Activated CD4-positive, alpha-beta memory T cell treated with anti-CD3 and anti-CD28 coated beads, Interleukin-2, amount 10 ng/mL, durations not matched to agents 7 days and 5 days (primary cell): Measurements from ENCODE around the gene SLF1. TPM values are rescaled to one million over a fixed set of nuclear protein-coding genes. Genes with fewer than 3 reads are reported as not detected.

ENCODE experiments used
- CTCF ChIA-PET: fragments of 350-600 bp; sonication (Branson Sonifier 250); formaldehyde crosslinking; loops from one replicate; lab custom pipeline; 2021; ENCODE audit warnings: antibody characterized with exemption, inconsistent platforms; lab: Charles Lee
- POLR2A ChIA-PET: fragments of 350-600 bp; sonication (Branson Sonifier 250); formaldehyde crosslinking; loops from one replicate; lab custom pipeline; 2021; ENCODE audit warnings: antibody characterized with exemption; lab: Charles Lee
- DNase-seq: peaks from one replicate; pipeline ENCODE4 v3.0.0-alpha.2; 2020
- H3K27ac Mint-ChIP-seq: one replicate; pipeline ENCODE4 v1.8.0; 2021; ENCODE audit warnings: mild to moderate bottlenecking, mixed read lengths
- H3K27me3 Mint-ChIP-seq: one replicate; pipeline ENCODE4 v1.8.0; 2021; ENCODE audit warnings: mixed read lengths
- H3K36me3 Mint-ChIP-seq: one replicate; pipeline ENCODE4 v1.8.0; 2021; ENCODE audit warnings: low read depth, mixed read lengths
- H3K4me1 Mint-ChIP-seq: one replicate; pipeline ENCODE4 v1.8.0; 2021; ENCODE audit warnings: mixed read lengths
- H3K4me3 Mint-ChIP-seq: one replicate; pipeline ENCODE4 v1.8.0; 2021; ENCODE audit warnings: mild to moderate bottlenecking, mixed read lengths
- H3K9me3 Mint-ChIP-seq: one replicate; pipeline ENCODE4 v1.8.0; 2021; ENCODE audit warnings: mixed read lengths
- total RNA-seq, 2 experiments: library from RNA; stranded (reverse); gene quantifications; one replicate each; pipeline ENCODE4 v1.2.3, GENCODE V29; 2021

SLF1 gene
- total RNA-seq, 2 experiments from 2014 or later, result 19.5 to 22.9 TPM

- Mint-ChIP-seq H3K36me3 (peaks cover 38% of the 10 kb centered on the region), H3K27me3 (no peaks in the 10 kb centered on the region), H3K4me3 (no peak overlapping the region), H3K27ac (no peak overlapping the region), H3K9me3 (no peaks in the 10 kb centered on the region), H3K4me1 (peaks cover 11% of the 10 kb centered on the region)
- ChIA-PET POLR2A (no interaction called here), CTCF (interaction anchor here (1.2 kb wide), 1 partner anchor 65 kb away, joined by 3 read pairs; no protein-coding TSS in a partner anchor)
- no peak for DNase-seq
Measured at GRCh38 chr5:94672746-94673145, 54.3 kb downstream of the SLF1 start.

DNA sequence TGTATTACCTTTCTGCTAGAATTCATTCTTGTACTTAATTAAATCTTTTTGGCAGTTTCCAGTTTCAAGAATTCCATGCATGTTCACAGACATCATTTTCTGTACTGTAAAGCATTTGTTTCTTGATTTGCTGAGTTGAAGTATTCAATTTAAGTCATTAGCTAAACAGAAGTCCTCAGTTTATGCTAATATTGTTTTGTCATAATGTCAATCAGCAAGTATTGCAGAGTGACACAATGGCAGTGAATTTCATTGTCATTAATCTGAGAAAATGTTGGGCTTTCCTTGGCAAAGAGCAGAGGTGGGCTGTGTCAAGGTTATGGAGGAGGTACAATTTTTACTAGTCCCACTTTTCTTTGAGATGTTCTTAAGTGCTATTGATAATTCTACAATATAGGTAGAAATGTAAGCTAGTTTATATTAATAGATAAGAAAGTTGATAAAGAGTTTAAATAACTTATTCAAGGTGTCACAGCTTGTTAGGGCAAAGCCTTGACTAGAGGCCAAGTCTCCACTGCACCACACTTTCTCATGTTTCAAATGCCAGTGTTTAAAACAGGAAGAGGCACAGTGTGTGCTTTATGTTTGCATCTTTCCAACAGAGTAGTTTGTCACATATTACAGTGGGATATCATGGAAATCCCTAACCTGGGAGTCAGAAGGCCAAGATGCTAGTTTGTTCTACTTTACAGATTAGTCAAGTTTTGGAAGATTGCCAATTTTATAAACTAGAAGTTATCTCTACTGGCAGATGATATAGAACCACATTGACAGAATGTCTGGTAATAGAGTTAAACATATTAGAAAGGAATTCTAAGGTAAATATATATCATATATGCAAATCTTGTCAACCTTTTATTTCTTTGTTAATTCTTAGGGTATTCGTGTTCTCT, 56.3 kb downstream of the SLF1 start:
- CTCF ChIA-PET, result interaction anchor here (1.2 kb wide), 1 partner anchor 18 kb away, joined by 5 read pairs; no protein-coding TSS in a partner anchor
- no peak for DNase-seq
- H3K36me3 Mint-ChIP-seq, result peaks cover 32% of the 10 kb centered on the region

DNA sequence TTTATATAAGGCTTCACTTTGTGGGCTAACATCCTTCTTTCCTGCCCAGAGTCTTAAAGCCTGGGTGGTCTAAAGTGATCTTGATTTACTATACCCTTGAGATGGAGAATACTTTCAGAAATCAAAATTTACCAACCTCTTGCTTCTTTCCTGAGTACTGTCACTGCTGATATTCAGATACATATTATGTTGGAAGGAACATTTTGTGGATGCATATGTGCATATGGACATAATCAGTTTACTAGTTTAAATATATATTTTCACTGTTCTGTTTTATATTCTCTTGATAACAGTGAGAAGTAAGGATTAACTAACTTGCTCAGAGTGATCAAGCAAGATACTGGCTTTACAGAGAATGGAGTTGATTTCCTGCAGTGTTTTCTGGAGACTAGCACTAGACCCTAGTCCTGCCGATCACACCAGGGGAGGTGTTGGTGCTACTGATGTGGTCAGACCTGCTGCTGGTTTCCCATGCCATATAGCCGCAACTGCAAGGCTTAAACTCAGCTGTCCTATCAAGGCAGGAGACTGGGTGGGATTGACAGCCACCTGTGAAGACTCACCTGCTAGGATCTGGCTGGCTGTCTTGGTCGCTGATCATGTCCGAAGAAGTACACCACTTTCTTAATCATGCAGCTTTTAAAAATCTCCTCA, 57.6 kb downstream of the SLF1 start:
- Mint-ChIP-seq H3K9me3 (no peaks in the 10 kb centered on the region), H3K27ac (no peak overlapping the region), H3K36me3 (peaks cover 29% of the 10 kb centered on the region), H3K4me1 (peaks cover 5% of the 10 kb centered on the region), H3K4me3 (no peak overlapping the region), H3K27me3 (no peaks in the 10 kb centered on the region)
- no peak for DNase-seq
- CTCF ChIA-PET, result interaction anchor here (1.2 kb wide), 1 partner anchor 16 kb away, joined by 5 read pairs; no protein-coding TSS in a partner anchor
- POLR2A ChIA-PET, result no interaction called here

More for the DNA sequence above, 56.3 kb downstream of the SLF1 start:
- POLR2A ChIA-PET, result no interaction called here
- H3K9me3 Mint-ChIP-seq, result no peaks in the 10 kb centered on the region
- H3K4me1 Mint-ChIP-seq, result peaks cover 11% of the 10 kb centered on the region
- no peak overlapping the region for H3K27ac Mint-ChIP-seq
- no peak overlapping the region for H3K4me3 Mint-ChIP-seq
- H3K27me3 Mint-ChIP-seq, result no peaks in the 10 kb centered on the region

DNA sequence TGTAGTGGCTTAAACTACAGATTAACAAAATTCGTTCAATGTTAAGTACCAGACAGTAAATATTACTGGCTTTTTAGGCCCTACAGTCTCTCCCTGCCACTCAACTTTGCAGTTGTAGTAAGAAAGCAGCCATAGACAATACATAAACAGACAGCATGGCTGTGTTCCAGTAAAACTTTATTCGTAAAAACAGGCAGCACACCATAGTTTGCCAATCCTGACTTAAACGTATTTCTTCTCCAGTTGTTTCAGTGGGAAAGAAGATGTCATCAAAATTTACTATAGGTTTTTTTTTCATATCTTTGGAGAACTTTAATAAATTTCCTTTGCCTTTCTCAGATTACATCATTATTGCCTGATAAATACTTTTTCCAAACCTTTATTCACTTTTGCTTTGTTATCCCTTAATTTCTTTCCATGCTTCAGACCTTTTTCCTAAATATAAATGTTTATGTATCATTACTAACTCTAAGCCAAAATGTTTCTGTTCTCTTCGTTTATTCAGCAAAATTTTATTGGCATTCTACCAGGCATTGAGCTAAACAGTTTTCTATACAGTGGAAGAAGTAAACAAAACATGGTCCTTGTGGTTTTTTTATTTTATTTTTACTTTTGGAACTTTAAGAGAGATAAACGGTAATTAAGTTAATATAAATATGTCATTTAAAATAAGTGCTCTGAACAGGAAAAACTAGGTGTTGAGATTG, 64.5 kb downstream of the SLF1 start:
- CTCF ChIA-PET, result no interaction called here
- no peak overlapping the region for H3K4me3 Mint-ChIP-seq

DNA sequence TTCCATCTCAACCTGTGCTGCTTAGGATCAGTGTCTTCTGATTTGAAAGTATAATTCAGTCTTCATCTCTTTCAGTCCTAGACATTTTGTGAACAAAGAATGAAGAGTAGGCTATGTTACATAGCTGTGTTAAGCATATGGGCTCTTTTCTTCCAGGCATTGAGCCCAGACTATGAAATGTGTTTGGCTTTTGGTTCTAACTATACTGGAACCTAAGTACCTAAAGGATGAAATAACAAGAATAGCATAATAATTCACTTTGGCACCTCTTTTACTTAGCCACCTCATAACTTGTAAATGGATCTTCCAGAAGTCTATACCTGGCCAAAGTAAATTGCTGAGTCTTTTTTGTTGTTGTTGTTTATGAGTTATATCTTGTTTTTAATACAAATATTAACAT, 71.4 kb downstream of the SLF1 start:
- H3K4me1 Mint-ChIP-seq, result peaks cover 9% of the 10 kb centered on the region
- no peak overlapping the region for H3K27ac Mint-ChIP-seq
- H3K27me3 Mint-ChIP-seq, result no peaks in the 10 kb centered on the region
- no peak overlapping the region for H3K4me3 Mint-ChIP-seq
- DNase-seq, result no peak
- ChIA-PET CTCF (no interaction called here), POLR2A (no interaction called here)
- no peaks in the 10 kb centered on the region for H3K9me3 Mint-ChIP-seq
- H3K36me3 Mint-ChIP-seq, result peaks cover 44% of the 10 kb centered on the region

More for the DNA sequence above, 64.5 kb downstream of the SLF1 start:
- POLR2A ChIA-PET, result no interaction called here
- Mint-ChIP-seq H3K4me1 (no peaks in the 10 kb centered on the region), H3K36me3 (peaks cover 22% of the 10 kb centered on the region), H3K27ac (no peak overlapping the region), H3K27me3 (no peaks in the 10 kb centered on the region), H3K9me3 (no peaks in the 10 kb centered on the region)
- DNase-seq, result no peak

GRCh38 chr5:94690778-94691177, 72.3 kb downstream of the SLF1 start:
- no peaks in the 10 kb centered on the region for H3K9me3 Mint-ChIP-seq
- no peaks in the 10 kb centered on the region for H3K27me3 Mint-ChIP-seq
- H3K4me1 Mint-ChIP-seq, result peaks cover 9% of the 10 kb centered on the region
- ChIA-PET CTCF (no interaction called here), POLR2A (no interaction called here)
- DNase-seq, result no peak
- no peak overlapping the region for H3K4me3 Mint-ChIP-seq
- no peak overlapping the region for H3K27ac Mint-ChIP-seq
- peaks cover 40% of the 10 kb centered on the region for H3K36me3 Mint-ChIP-seq

DNA sequence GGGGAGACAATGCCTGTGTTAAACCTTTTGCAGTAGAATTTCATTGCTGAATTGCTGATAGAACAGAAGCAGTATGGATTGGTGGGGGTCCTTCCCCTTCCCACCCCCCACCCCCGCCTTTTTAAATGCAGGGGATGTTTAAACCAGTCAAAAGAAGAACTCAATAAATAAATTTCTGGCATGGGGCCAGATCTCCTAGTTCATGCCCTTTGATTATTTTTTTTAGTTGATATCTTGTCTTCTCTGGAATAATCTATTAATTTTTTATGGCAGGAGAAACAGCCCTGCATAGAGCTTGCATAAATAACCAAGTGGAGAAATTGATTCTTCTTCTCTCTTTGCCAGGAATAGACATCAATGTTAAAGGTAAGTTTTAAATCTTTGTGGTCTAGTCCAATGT, 72.8 kb downstream of the SLF1 start:
- H3K36me3 Mint-ChIP-seq, result peaks cover 38% of the 10 kb centered on the region
- no peaks in the 10 kb centered on the region for H3K27me3 Mint-ChIP-seq
- CTCF ChIA-PET, result no interaction called here
- no peaks in the 10 kb centered on the region for H3K9me3 Mint-ChIP-seq
- H3K27ac Mint-ChIP-seq, result no peak overlapping the region
- no peak for DNase-seq
- H3K4me1 Mint-ChIP-seq, result peaks cover 9% of the 10 kb centered on the region
- POLR2A ChIA-PET, result no interaction called here
- no peak overlapping the region for H3K4me3 Mint-ChIP-seq

GRCh38 chr5:94691949-94692348, 73.5 kb downstream of the SLF1 start:
- Mint-ChIP-seq H3K4me1 (peaks cover 9% of the 10 kb centered on the region), H3K9me3 (no peaks in the 10 kb centered on the region), H3K27me3 (no peaks in the 10 kb centered on the region), H3K4me3 (no peak overlapping the region), H3K27ac (no peak overlapping the region), H3K36me3 (peaks cover 38% of the 10 kb centered on the region)
- POLR2A ChIA-PET, result interaction anchor here (1.8 kb wide), 1 partner anchor 167 kb away, joined by 4 read pairs; no protein-coding TSS in a partner anchor
- CTCF ChIA-PET, result interaction anchor here (0.8 to 1.7 kb wide), 8 partner anchors 10 to 183 kb away, joined by 3 to 16 read pairs (median 3); no protein-coding TSS in a partner anchor
- no peak for DNase-seq

GRCh38 chr5:94692581-94692980, 74.1 kb downstream of the SLF1 start:
- Mint-ChIP-seq H3K36me3 (peaks cover 33% of the 10 kb centered on the region), H3K4me1 (peaks cover 9% of the 10 kb centered on the region), H3K27me3 (no peaks in the 10 kb centered on the region), H3K9me3 (no peaks in the 10 kb centered on the region), H3K4me3 (no peak overlapping the region), H3K27ac (no peak overlapping the region)
- ChIA-PET POLR2A (interaction anchor here (0.6 to 1.8 kb wide), 2 partner anchors 9 to 168 kb away, joined by 3 to 4 read pairs; no protein-coding TSS in a partner anchor), CTCF (interaction anchor here (0.7 to 1.7 kb wide), 9 partner anchors 9 to 184 kb away, joined by 3 to 16 read pairs (median 3); no protein-coding TSS in a partner anchor)
- DNase-seq, result no peak

- Mint-ChIP-seq H3K9me3 (no peaks in the 10 kb centered on the region), H3K36me3 (peaks cover 34% of the 10 kb centered on the region), H3K4me3 (no peak overlapping the region), H3K27ac (no peak overlapping the region), H3K4me1 (peaks cover 9% of the 10 kb centered on the region), H3K27me3 (no peaks in the 10 kb centered on the region)
- CTCF ChIA-PET, result interaction anchor here (0.7 to 1.7 kb wide), 8 partner anchors 9 to 184 kb away, joined by 3 to 16 read pairs (median 3); no protein-coding TSS in a partner anchor
- POLR2A ChIA-PET, result interaction anchor here (0.6 to 1.8 kb wide), 2 partner anchors 8 to 168 kb away, joined by 3 to 4 read pairs; no protein-coding TSS in a partner anchor
- no peak for DNase-seq
Measured at GRCh38 chr5:94693043-94693822, 74.8 kb downstream of the SLF1 start.

DNA sequence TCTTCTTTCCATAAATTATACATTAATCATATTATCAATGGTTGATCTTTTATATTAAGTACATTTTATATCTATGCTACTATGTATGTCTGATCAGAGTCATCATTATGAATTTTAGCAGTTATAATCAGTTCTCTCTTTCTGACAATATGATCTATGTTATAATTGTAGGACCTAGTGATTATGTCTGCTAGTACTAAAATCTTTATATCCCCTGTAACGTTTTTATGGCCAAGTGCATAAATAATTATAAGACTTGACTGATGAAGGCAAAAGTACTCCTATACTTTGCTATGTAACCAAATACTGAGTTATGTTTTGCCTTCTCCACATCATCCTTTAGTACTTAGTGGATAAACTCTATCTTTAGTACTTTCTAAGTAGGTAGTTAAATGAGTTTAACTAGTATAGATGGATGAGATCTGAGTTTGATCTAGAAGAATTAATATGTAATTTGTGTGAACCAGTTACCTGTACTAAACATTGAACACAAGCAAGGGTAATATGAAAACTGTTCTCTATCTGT, 75.4 kb downstream of the SLF1 start:
- Mint-ChIP-seq H3K36me3 (peaks cover 32% of the 10 kb centered on the region), H3K9me3 (no peaks in the 10 kb centered on the region), H3K27ac (no peak overlapping the region), H3K4me1 (peaks cover 9% of the 10 kb centered on the region), H3K4me3 (no peak overlapping the region), H3K27me3 (no peaks in the 10 kb centered on the region)
- ChIA-PET CTCF (interaction anchor here (1.0 to 1.6 kb wide), 2 partner anchors 44 to 169 kb away, joined by 3 to 5 read pairs; no protein-coding TSS in a partner anchor), POLR2A (no interaction called here)
- DNase-seq, result no peak
